ENCODE measurements around the gene SBF1.
"Not testable (repeated sequence)": the region's sequence is repeated elsewhere in the genome, so short reads cannot be mapped to it uniquely, and the experiment has no call there.

SBF1 gene

DNA sequence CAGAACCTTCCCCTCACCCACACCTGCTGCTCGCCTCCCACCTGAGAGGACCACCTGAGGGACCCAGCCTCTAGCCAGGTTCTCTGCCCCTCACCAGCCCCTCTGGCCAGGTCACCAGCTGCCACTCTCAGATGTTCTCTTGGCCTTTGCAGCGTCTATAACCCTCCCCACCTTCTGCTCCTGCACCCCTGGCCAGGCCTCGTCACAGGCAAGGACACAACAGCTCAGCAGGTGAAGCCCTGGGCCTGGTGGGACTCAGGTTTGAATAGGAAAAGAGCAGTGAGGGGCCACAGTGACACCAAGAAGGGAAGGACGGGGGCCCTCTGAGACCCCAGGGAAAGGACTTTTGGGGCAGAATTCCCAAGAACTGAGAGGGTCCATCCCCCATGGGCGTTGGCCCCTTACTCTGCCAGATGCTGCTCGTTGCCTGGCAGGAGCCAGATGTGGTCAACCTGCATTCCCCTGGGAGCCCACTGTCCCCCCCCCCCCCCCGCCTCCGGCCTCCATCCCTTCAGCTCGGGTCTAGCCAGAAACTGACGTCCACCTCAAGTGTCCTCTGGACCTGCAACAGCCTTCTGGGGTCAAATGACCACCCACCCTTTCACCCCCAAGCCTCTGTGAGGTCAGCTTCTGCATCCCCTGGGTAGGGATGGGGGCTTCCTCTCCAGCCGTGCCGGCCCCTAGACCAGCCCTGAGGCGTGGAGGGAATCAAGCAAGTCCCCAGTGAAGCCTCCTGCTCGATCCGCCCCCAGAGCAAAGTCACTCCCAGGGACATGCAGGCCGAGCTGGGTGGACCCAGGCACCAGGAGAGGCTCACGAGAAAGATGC, 28.7 kb downstream of the SBF1 start:
- DNase-seq (ENCODE audit: low read depth, low spot score), result no peak

DNA sequence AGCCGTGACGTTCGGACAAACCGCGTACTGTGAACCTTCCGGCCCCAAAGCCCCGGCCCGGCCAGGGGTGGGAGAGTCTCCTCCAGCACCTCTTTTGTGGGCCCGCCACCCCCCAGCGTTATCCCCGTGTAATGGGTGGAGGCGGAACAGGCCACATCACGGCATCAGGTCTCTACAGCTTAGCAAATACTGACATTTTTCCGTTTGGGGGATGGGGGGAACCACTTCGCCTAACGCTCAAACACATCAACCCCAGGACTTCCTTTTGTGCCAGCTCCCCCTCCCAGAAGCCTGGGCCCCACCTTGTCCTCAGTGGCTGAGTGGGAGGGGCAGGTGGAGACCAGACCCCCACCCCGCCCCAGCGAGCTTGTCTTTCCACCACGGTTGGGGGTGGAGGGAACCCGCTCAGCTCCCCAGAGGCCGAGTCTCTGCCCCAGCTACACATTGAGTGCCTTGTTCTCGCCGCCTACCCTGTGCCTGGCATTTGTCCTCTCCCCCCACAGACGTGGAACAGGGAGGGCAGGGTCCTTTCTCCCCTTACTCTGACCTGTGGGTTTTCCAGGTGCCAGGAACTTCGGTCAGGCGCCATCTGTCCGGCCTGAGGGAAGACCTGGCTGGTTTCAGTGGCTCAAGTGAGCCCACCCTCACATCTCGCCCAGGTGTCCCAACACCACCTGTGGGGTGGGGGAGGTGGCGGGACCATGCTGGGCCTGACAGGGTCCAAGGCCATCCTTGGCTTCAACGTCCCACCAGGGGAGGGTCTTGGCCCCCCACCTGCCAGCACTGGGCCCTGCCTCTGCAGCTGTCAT, 29.6 kb downstream of the SBF1 start:
- no peak for DNase-seq (ENCODE audit: low read depth, low spot score)

DNA sequence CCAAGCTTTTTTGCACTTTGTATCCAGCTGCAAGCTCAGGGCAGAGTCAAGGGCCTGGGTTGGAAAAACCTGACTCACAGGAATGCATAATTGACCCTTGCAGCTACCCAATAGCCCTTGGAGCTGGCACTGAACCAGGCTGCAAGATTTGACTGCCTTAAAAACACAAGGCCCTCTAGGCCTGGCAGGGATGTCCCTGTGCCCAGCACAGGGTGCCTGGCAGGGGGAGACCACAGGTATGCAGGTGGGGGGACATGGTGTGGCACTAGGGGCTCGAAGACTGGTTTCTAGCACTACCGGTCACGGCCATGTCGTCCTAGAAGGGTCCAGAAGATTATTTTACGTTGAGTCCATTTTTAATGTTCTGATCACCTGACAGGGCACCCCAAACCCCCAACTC, 30.2 kb downstream of the SBF1 start:
- peak; percentile 4 for DNase-seq (ENCODE audit: low read depth, low spot score)

DNA sequence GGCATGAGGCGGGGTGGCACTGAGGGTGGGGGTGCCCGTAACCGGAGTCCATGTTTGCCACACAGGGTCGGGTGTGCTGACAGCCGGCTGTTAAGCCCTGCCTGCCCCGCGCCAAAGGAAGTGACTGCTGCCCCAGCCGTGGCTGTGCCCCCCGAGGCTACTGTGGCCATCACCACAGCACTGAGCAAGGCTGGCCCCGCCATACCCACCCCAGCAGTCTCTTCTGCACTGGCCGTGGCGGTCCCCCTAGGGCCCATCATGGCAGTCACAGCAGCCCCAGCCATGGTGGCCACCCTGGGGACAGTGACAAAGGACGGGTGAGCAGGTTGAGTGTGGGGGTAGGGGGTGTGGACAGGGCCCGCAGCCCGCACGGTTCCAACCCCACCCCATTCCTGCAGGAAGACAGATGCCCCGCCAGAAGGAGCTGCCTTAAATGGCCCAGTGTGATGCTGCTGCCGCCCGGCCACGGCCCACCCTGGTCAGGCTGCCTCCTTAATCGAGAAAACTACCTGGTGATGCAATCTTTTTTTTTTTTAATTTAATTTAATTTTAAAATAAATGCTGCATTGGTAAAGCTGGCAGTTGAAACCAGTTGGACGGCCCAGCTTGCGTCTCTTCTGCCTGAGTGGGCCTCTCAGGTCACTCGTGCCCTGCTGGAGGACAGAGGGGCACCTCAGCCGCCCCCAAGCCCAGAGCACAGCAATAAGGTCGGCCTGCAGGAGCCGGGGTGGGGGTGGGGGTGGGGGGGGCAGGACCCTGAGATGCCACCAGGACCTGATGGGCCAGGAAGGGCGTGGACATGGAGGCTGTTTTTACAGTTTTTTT, 30.8 kb downstream of the SBF1 start:
- DNase-seq (ENCODE audit: low read depth, low spot score), result no peak

DNA sequence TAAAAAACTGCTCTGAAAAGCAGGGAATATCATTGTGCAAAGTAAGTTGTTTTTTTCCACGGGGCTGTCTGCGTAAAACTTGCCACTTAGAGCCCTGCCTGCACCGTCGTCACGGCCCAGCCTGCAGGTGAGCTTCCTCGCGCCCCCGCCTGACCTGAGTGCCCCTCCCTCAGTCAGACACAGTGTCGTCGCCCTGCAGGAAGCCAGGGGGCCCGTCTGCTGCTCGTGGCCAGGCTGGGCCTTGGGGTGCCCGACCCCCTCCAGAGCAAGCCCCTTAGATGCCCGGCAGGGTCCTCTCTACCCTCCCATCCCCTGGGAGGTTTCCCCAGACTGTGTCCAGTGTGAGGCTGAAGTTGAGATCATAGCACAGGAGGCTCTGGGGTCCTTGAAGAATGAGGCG, 31.6 kb downstream of the SBF1 start:
- DNase-seq (ENCODE audit: low read depth, low spot score), result no peak

DNA sequence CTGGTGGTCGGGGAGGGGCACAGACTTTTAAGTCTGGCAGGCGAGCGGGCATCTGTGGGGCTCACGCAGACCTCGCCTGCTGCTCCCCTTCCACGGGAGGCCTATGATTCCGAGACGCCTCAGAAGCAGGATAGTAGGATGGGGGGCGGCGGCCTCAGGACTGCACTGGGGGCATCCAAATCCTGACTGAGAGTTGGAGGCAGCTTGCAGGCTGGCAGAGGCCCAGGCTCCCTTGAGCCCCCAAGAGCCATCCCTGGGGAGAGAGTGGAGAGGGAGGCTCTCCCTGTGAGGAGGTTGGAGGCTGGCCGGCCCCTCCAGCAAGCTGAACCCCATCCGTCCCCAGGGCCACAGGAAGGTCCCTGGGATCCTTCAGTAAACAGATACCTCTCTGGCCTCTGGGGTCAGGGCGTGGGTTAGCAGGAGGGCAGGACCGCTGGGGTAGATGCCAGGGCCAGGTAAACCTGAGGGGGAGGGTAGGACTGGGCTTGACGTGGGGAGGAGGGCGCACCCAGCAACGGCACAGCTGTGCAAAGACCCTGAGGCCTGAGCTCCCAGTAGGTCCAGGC, 33.3 kb downstream of the SBF1 start:
- no peak for DNase-seq (ENCODE audit: low read depth, low spot score)

DNA sequence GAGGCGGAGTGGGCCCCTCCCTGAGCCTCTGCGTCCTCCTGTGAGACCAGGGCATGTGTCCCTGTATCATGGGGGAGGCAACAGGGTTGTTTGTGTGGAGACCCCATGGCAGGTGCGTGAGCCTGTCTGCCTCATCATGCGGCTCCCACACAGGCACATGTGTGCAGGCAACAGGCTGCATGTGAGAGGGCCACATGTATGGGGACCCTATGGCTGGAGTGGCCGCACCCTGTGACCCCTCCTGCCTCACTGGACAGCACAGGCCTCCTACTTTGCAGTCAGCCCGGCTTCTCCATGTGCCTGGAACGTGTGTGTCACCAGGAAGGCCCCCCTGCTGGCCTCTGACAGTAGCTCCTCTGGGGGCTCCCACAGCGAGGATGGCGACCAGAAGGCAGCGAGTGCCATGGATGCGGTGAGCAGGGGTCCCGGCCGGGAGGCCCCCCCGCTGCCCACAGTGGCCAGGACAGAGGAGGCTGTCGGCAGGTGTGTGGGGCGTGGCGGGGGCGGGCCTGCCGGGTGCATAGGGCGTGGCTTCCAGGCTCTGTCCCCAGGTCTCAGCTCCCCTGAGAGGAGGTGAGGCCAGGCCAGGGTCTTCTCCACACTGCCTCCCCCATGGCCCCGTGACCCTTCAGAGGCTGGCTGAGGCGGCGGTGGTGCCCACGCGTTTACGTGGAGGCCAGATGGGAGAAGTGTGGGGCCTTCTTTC, 34.1 kb downstream of the SBF1 start:
- no peak for DNase-seq (ENCODE audit: low read depth, low spot score)

DNA sequence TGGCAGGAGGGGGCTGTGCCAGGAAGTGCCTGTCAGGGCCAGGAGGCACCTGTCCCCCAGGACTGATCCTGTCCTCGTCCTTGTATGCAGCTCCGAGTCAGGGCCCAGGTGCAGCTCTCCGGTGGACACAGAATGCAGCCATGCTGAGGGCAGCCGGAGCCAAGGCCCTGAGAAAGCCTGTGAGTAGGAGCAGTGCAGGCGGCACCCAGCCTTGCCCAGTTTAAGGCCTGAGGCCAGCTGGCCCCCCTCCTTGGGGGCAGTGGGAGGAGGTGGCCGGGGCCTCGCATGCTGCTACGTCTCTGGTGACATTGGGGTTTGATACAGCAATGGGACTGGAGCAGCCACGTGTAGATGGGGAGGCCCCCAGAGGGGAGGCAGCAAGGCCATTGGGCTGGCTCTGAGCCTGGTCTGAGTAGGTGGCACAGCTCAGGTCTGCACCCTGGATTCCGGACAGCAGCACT, 34.9 kb downstream of the SBF1 start:
- DNase-seq (ENCODE audit: low read depth, low spot score), result no peak

DNA sequence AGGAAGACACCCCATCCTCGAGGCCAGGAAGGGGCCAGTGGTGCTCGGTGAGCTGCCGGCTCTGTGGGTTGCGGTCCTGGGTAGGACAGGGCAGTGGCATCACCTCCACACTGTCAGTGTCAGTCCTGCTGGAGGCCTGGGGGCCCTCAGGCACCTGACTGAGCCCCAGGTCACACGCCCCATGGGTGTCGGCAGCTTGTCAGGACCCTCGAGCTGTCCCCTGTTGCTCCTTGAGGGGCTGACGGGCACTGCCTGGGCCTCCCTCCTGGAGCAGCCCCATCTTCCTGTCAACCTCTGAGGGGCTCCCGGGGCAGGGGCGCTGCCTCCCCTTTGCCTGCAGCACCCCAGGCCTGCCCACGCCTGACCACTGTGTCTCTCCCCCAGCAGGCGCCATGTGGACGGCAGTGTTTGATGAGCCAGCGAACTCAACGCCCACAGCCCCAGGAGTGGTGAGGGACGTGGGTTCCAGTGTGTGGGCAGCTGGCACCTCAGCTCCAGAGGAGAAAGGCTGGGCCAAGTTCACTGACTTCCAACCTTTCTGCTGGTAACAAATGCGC, 35.4 kb downstream of the SBF1 start:
- no peak for DNase-seq (ENCODE audit: low read depth, low spot score)

DNA sequence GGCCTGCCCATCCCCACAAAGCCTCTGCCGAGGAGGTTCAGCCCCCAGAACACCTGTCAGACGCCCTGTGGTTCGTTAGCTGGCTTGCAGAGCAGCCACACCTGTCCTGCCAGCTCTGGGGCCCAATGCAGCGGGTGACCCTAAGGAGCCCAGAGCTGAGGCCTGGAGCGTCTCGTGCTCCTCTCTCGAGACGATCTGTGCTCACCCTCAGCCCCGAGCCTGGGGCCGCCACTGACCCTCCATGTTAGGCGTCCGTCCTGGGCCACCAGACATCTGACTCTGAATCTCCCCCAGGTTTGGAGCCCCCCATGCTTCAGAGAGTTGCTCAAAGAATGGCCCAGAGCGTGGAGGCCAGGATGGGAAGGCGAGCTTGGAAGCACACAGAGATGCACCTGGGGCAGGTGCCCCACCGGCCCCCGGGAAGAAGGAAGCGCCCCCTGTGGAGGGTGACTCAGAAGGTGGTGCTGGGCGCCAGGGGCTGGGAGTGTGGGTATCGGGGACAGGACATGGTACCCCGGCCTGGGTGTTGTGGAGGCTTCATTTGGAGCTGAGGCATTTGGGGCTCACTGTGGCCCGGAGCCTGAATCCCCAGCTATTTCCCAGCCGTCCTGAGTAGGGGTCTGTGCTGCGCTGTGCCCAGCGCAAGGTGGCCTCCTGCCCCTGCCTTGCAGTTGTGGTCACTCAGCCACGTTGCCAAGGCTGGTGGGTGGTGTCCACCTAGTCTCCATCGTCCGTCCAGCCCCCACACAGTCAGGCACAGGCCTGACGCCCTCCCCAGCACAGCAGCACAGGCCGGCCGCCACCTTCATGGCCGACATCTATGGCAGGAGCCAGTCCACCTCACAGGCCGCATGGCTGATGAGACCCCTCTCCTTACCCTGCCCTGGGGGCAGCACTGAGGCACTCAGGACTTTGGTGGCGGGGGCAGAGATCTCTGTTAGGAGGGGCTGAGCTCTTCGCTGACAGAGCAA, 36.2 kb downstream of the SBF1 start:
- no peak for DNase-seq (ENCODE audit: low read depth, low spot score)

DNA sequence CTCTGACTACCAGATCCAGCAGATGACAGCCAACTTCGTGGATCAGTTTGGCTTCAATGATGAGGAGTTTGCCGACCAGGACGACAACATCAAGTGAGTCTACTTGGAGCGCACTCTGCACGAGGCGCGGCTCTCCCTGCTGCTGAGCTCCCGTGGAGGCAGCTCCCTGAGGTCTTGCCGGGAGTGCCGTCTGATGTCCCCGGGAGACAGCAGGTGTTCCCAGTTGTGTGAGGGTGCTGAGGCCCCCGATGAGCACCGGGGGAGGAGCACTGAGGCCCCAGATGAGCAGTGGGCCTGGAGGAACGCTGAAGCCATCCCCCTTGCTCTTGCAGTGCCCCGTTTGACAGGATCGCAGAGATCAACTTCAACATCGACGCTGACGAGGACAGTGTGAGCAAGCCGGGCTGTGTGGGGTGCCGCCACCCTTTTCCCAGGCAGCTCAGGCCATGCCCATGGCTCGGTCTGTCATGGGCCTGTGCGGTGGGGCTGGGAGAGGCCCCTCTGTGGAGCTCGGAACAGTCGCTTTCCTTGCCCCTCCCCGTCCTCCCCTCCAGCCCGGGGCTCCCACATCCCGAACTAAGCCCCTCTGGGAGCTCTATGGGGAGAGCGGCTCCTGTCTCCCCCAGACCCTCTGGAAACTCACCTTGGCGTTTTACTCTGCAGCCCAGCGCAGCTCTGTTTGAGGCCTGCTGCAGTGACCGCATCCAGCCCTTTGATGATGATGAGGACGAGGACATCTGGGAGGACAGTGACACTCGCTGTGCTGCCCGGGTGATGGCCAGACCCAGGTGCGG, 37.1 kb downstream of the SBF1 start:
- DNase-seq (ENCODE audit: low read depth, low spot score), result no peak

DNA sequence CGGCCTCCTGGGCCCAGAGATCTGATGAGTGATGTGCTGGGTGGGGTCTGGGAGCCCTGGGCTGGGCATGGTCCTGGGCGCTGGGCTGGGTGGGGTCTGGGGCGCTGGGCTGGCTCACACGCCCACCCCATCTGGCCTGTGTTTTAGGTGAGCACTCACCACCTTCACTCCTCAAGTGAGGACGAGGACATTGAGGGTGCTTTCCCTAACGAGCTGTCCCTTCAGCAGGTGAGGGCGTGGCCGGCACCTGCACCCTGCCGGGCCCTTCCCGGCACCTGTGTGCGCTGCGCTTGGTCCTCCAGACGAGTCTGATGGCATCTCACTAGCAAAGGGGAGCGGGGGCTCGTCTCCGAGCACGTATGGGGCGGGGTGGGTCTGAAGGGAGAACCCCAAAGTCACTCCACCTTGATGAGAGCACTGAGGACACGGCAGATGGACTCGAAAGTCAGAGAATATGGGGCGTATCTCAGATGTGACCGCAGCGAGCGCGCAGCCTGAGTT, 37.9 kb downstream of the SBF1 start:
- DNase-seq (ENCODE audit: low read depth, low spot score), result no peak

DNA sequence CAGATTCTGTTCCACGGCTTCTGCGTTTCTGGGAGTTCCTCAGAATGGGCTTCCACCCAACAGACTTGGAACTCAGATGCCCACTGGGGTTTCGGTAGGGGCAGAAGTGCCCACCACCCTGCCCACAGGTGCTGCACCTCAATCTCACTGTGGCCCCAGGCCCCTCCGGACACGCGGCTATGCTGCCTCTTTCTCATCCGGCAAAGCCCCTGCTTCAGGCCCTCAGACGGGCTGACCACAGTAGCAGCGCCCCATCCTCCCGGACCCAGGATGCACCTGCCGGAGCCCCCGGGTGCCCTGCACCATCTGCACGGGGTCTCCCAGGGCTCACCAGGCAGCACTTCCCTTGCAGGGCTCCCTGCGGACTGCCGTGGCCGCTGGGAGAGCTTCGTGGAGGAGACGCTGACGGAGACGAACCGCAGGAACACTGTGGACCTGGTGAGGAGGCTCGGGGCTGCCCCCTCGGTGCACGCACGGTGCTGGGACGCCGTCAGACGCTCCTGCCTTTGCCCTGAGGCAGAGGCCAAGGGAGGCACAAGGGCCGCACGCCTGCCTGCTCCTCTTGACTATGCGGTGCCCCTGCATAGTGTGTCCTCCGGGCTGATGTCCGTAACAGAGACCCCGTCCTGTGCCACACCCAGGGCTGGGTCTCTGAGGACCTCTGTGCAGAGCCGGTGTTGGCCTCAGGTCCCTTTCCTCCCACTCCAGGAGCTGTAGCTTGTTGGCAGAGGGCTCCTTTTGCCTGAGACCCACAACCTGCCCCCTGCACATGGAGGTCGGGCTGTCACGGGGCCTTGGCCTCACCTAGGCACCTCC, 38.6 kb downstream of the SBF1 start:
- no peak for DNase-seq (ENCODE audit: low read depth, low spot score)

DNA sequence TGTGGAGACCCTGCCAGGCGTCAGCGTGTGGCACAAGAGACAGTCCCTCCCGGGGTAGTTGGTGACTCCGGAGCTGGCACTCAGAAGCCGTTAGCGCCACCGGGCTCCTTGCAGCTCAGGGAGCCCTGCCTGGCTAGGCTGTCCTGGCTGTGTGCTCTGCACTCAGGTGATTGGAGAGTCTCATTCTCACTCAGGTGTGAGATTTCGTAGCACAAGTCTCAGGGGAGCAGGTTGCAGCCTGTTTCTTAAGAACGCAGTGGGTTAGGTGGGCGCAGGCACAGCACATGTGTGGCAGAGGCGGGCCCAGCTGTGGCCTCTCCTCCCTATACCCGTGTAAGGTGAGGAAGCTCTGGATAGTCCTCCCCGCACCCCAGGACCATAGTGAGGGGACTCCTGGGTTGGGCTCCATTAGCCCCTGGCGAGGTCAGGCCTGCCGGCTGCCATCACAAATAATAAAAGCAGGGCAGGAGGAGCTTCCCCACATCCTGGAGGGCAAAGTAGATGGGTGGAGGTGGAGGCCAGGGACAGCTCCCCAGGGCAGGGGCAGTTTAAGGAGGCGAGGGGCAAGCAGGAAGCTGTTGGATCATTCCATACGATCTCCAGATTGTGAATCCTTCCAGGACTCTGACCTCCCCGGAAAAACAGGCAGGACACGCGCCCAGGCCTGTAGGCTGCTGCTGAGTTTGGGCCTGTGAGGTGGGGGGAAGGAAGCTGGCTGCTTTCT, 39.4 kb downstream of the SBF1 start:
- DNase-seq (ENCODE audit: low read depth, low spot score), result no peak

DNA sequence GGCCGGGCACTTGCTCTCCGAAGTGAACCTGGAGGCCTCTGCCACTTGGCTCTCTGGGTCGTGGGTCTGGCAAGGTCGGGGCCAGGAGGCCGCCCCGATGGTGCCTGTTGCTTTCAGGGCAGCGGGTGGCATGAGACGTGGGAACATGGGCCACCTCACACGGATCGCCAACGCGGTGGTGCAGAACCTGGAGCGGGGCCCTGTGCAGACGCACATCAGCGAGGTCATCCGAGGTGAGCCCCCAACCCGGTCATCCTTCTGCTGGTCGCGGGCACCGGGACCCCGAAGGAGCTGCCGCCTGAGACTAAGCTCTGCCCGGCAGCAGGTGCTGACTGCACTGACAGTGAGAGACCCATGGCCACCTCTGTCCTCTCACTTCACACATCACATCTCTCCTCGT, 40.0 kb downstream of the SBF1 start:
- no peak for DNase-seq (ENCODE audit: low read depth, low spot score)

DNA sequence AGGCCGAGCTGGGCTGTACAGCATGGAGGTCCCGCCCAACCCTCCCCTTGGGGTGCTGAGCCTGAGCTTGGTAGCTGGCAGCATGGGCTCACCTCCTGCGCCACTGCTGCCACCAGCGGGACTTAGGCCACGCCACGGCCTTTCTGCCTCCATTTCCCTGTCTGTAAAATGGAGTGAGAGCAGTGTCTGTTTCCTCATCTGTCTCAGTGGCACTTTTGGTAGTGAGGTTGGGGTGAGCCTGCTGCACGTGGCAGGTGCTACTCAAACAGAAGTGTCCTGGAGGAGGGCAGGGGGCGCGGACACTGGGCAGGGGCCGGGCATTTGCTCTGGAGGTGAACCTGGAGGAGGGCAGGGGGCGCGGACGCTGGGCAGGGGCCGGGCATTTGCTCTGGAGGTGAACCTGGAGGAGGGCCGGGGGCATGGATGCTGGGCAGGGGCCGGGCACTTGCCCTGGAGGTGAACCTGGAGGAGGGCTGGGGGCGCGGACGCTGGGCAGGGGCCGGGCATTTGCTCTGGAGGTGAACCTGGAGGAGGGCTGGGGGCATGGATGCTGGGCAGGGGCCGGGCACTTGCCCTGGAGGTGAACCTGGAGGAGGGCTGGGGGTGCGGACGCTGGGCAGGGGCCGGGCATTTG, 41.8 kb downstream of the SBF1 start:
- DNase-seq (ENCODE audit: low read depth, low spot score), result not testable (repeated sequence)
